Bone marrow (tissue), 2 donors: ENCODE results near the gene MED14.

Experiments
- DNase-seq, 2 donors: peaks; one replicate each; lab custom pipeline; 2025; lab: John Stamatoyannopoulos, UW

Gene MED14

GRCh38 chrX:40729598-40730584 is 5.5 kb downstream of the MED14 start:
- DNase-seq, result no peak

- no peak for DNase-seq
These were observed 7.6 kb downstream of the MED14 start for GRCh38 chrX:40727581-40728252.

DNA sequence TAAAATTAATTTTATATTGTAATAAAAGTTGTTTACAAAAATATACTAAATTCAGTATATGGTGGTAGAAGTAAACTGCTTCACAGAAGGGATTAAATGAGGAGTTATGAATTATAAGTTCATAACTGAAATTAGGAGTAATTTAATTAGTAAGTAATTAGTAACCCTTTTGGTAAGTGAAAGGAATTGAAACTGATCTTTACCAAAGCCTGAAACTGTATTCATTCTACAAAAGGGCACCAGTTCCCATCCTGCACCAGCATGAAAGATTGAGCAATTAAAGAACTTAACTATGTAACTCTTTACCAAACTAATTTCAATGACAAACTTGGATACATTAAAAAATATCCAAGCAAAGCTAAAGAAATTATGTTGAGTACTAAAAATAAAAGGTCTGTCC is 8.2 kb downstream of the MED14 start:
- DNase-seq, result no peak

- DNase-seq, result no peak
These were observed 12.4 kb downstream of the MED14 start for GRCh38 chrX:40722930-40723329.

DNA sequence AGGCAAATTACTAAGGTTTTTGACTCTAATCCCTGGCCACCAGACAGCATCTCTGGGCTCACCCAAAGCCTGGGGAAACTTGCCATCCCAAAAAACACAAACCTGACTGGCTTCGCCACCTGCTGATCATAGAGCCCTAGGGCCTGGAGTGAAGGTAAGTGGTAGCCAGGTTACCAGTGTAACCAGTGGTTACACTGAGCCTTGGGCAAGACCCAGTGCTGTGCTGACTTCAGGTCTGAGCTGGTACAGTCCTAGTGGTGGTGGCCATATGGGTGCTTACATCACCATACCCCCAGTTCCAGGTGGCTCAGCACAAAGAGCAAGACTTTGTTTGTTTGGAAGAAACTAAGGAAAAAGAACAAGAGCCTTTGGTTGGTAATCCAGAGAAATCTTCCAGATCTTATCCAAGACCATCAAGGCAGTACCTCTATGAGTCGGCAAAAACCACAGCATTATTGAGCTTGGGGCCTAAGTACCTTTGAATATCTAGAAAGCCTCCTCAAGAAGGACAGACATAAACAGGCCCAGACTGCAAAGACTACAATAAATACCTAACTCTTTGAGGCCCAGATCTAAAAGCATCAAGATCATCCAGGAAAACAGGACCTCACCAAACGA is 13.7 kb downstream of the MED14 start:
- no peak for DNase-seq

- no peak for DNase-seq
These were observed 14.6 kb downstream of the MED14 start for GRCh38 chrX:40720792-40721191.

GRCh38 chrX:40720339-40720738 is 15.0 kb downstream of the MED14 start:
- DNase-seq, result no peak

DNA sequence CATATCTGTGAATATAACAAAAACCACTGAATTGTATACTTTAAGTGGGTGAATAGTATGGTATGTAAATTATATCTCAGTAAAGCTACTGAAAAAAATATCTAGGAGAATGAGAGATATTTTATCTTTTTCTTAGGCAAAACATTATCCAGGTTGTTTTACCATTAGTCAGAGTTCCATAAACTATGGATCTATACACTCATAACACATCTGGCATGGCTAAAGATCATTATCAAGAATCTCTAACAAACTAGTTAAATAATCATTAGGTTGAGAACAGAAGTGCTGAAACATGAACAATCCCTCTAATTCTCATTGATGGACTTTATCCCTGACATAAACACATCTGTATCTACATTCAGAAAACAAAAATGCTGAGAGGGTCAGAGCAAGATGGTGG is 15.6 kb downstream of the MED14 start:
- no peak for DNase-seq

DNA sequence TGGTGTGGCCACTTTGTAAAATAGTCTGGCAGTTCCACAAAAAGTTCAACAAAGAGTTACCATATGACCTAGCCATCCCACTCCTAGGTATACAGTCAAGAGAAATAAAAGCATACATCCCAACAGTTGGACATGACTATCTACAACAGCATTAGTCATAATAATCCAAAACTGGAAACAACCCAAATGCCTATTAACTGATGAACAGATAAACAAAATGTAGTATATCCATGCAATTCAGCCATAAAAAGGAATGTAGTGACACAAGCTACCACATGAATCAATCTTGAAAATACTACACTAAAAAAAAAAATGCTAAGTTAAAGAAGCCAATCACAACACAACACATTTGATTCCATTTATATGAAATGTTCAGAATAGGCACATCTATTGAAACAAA is 16.1 kb downstream of the MED14 start:
- DNase-seq, result no peak

GRCh38 chrX:40709395-40709794 is 25.9 kb downstream of the MED14 start:
- DNase-seq, result no peak

DNA sequence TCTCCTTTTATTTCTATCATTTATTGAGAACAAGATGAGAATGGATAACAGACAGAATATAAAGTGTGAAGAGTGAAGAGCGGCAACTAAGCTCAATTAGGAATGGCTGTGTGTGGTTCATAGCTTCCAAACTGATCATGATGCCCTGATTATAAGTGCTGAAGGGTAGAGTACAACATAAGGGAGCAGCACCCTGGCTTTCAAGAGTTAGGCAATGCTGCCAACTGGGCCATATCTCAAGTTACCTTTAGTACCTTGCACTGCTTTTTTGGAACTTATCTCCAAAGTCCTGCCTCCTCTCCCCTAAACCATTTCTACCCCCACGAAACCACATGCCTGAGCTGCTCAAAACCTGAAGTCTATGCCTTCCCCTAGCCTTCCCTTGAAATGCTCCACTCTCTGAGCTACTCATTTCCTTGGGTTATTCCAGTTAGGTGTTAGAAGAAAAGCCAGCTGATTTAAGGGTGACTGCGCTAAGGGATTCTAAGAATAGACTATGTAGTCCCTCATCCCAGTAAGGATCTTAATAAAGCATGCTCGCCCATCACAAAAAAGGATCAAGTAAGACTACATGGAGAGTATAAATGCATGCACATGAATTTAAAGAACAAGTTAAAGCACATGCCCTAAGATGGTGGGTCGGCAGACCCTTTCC is 29.6 kb downstream of the MED14 start:
- no peak for DNase-seq

DNA sequence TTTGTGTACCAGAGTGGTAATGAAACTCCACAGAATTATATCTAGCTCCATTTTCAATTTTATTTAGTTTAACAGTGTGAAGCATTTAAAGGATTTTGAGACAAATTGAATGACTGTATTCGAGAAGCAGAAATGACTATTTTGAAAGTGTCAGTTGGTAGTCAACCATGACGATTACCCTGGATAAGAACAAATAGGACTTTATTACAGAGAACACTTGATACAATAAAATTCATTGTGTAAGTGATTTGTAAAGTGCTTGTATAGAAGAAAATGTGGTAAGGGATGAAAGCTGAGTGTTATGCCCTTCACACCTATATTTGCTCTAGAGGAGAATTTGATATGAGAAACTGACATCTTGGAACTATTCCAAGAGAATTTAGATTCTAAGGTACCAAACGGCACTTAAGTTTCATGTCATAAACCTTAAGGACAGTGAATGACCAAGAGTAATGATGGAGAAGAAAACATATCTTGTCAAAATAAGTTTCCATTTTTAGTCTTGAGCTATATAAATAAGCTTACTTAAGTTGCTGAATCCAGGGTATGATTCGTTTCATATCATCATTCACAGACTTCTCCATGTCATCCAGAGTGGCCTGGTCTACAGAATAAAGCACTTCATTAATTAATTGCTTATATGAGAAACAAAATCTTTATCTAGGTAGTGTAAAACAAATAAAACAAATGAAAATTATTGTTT is 34.6 kb downstream of the MED14 start:
- DNase-seq, result no peak

DNA sequence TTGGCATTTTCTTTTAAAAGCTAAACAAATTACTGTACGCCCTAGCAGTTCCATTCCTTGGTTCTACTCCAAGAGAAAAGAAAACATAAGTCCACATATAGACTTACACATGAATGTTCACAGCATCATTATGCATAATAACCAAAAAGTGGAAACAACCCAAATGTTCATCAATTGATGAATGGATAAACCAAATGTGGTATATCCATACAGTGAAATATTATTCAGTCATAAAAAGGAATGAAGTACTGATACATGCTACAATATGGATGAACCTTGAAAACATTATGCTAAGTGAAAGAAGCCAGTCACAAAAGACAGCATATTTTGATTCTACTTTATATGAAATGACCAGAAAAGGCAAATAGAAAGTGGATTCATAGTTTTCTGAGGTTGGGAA is 36.5 kb downstream of the MED14 start:
- no peak for DNase-seq

DNA sequence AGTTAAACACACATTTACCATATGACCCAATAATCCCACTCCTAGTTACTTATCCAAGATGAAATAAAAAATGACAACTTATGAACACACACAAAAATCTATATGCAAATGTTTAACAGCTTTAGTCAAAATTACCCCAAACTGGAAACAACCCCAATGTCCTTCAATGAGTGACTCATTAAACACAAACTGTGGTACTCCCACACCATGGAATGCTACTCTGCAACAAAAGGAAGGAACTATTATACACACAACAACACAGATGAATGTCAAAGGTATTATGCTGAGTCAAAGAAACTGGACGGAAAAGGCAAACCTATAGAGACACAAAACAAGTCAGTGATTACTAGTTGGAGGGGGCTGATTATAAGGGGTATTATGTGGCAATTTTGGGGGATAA is 40.5 kb downstream of the MED14 start:
- no peak for DNase-seq

DNA sequence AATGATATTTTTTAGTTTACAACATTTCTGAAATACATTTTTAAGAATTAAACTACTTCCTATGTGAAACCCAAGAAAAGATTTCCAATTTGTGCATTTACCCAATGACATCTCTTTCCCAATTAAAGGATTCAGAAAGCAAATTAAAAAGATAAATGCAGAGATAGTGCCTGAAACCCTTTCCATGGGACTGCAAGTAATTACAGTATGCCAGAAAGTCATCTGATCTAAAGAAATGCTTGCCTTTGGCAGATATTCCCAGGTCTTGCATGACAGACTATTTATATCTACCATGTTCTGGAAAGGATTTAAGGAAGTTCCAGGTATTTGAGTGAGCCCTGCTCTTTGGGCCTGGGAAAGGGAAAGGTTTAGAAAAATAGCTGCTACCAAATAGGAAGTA is 46.4 kb downstream of the MED14 start:
- DNase-seq, result no peak

DNA sequence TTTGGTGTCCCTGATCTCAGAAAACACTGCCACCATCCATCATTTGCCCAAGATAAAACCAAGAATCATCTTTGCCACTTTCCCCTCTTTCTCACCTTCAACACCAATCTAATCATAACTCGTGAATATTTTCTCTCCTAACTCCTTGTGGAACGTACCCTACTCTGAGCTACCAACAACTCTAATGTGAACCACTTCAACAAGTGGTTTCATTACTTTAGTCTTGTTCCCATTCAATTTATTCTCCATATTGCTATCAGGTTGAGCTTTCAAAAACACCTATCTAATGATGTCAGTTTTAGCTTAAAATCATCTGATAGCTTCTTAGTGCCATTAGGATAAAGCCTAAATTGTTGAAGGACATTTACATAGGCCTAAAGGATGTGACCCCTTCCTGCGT is 48.2 kb downstream of the MED14 start:
- DNase-seq, result no peak

- no peak for DNase-seq
These were observed 49.9 kb downstream of the MED14 start for GRCh38 chrX:40685362-40685918.

DNA sequence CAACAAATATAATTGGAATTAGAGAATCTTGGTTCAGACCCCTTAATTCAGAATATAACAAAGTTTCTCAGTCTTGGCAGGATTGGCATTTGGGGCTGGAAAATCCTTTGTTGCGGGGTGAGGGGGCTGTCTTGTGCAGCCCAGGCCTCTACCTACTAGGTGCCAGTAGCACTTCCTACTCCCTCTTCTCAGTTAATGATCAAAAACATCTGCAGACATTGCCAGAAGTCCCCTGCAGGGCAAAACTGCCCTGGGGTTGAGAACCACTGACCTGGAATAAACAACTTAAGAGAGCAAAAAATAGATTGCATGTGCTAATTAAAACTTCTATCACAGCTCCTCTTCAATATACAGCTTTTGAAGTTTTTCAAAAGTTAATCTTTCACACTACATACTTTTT is 51.2 kb downstream of the MED14 start:
- DNase-seq, result no peak

- DNase-seq, result no peak
These were observed 52.1 kb downstream of the MED14 start for GRCh38 chrX:40683245-40683644.

DNA sequence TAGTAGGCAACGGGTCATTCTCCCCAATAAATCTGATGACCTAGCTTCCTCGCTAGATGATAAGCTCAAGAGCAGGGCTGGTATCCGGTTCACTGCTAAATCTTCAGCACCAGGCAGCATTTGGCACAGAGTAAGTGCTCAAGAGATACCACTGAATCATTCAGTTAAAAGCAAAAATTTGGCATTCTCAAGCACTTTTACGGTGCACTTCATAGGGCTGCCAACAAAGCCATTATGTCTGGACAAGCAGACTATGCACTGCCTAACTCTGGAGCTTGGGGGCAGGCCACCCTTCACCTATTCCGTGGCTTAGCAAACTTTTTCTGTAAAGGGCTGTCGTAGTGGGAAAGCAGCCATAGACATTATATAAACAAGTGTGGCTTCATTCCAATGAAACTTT is 64.2 kb downstream of the MED14 start:
- DNase-seq, result no peak

- no peak for DNase-seq
These were observed 71.3 kb downstream of the MED14 start for GRCh38 chrX:40663880-40664630.
